Activated CD4-positive, alpha-beta T cell treated with anti-CD3 and anti-CD28 coated beads, Interleukin-2, amount 50 U/mL, for 1 hour (primary cell): ENCODE results near the gene VN1R4.
"Not testable (repeated sequence)": the region's sequence is repeated elsewhere in the genome, so short reads cannot be mapped to it uniquely, and the experiment has no call there.

Source experiments
- DNase-seq: peaks from one replicate; pipeline ENCODE4 v3.0.0-alpha.2; 2020

Gene VN1R4, protein sequence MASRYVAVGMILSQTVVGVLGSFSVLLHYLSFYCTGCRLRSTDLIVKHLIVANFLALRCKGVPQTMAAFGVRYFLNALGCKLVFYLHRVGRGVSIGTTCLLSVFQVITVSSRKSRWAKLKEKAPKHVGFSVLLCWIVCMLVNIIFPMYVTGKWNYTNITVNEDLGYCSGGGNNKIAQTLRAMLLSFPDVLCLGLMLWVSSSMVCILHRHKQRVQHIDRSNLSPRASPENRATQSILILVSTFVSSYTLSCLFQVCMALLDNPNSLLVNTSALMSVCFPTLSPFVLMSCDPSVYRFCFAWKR

DNA sequence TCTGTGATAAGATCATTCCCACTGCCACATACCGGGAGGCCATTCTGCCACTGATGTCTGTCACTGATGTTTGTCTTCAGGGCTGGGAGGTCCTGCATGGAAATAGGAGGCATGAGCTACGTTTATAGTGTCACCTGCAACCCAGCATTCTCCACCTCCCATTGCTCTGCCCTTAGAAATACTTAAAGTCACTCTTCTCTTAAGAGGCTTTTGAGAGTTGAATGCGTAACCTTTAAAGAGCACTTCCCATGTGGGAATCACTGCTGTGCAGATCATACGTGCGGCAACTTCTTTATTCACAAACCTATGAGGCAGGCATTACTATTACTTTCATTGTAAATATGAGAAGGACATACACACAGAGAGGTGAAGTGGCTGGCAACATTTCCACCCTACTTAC, at the start of gene VN1R4:
VN1R4 (minus strand) TSS at position 101 of the 400 bp plus-strand sequence; CDS start at position 43, 58 bp downstream.
- DNase-seq, result not testable (repeated sequence)

DNA sequence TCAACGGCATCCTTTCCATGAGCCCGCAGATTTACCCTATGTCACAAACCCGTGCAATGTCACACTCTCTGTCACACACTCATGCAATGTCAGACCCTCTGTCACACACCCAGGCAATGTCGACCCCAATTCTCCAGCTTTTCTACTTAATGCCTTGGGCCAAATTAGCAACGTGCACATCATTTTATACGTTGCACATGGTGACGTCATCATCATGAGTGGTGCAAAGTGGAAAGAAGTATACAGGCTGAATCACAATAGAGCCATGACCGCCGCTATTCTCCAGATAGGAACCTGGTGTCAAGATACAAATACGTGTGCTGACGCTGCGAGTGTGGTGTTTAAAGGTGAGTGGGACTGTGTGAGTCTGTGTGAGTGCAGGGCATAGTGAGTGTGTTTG, 44.4 kb upstream of the VN1R4 start:
- no peak for DNase-seq

DNA sequence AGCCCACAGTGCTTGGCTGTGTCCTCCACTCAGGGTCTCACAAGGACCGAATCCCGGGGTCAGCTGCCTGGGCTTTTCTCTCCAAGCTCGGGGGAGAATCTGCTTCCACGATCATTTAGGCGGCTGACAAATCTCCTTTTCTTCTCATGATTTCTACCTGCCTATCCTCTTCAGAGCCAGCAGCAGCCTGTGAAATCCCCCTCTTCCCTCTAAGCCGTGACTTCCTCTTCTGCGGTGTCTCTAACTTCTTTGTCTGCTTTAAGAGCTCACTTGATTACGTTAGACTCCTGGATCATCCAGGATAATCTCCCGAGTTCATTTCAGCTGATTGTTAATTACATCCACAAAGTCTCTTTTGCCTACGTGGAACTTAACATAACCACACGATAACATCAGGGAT, 43.5 kb upstream of the VN1R4 start:
- no peak for DNase-seq

DNA sequence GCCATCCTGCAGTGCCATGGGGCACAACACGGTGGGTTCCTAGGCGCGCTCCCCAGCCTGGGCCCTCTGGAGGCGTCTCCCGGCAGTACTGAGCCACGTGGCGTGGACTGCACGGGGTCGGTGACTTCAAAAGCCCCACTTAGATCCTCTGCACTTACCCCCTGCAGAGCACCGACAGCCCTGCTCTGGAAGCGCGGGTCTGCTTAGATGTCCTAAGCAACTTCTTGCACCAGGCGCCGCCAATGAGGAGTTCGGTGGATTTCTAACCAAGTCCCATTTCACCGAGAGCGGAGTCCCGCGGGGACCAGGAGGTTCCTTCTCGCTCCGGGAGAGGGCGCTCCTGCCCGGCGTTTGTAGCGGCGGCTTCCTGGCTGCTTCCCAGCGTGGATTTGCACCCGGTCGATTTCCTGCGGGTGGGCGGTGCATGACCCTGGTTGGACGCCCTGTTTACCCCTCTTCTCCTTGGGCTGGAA, 40.9 kb upstream of the VN1R4 start:
- no peak for DNase-seq

DNA sequence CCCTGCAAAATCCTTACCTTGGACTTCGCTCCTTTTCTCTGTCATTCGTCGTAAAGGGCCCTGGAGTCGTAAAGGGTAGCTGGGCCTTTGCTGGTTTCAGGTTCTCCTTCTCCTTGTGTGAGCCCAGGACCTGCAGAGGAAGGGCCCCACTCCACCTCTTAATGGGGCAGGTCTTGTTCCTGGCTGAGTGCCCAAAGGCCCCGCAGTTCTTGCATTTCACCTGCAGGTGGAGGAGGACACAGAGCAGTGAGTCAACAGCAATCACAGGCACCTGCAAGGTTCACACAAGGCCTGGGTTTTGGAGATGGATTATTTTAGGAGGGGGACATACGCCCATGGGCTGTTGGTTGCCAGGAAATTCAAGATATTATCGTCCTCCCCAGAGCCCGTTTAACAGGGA, 33.8 kb upstream of the VN1R4 start:
- DNase-seq, result not testable (repeated sequence)

DNA sequence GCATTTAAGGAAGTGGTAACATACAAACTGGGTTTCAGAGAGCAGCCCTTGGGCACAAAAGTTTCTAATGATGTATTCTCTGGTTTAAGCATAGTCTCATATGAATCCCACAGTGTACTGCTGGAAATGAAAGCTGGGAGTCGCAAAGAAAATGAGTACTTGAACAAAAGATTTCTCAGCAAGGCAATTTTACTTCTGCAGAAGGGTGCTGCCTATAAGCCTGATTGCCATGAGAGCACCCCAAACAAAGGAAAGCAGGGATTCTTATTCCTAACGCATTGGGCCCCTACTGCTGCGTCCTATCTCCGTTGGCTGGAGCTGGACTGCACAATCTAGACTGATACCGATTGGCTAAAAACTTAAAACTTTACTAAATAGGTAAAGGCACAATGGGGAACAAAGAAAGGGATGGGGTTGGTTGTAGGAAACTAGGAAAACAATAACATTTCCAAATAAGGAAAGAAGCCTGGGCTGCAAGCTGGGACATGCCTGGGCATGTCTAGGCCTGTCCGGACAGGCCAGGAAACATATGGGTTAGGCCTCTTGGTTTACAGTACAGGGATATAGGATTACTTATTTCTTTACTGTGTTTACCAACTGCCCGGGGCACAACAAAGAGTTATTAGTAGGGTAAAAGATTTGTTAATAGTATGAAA, 27.4 kb upstream of the VN1R4 start:
- DNase-seq, result no peak

DNA sequence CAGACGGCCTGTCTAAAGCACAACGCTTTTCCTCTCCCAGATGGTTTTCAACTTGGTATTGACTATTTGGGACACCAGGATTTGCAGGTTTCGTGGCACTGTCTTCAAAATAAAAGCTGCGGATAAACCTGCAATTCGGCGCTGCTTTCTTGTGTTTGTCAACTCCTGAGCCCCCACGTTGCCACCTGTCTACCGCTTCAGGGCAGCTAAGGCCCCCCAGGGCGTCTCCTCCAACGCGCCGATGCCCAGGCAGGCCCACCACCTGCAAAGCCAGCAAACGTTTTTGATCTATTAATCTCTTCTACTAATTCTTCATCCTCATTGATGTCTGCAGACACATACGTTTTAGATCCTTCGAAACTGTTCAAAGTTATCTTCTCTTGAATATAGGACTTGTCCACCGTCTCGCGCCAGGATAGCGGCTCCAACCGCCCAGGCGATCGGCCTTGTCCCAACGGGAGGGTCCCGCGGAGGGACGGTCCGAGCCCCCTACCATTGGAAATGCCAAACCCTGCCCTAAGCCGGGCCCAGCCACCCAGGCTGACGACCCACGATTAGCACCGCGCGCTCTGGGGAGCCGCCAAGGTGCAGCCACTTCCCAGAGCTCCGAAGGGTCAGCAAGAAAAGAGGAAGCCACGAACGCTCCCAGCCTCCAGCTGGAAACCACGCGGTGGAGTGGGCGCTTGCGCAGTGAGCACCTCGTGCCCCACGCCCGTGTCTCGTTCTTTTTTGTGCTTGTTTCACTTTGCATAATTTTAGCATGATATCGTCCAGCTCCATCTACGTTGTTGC, 23.4 kb upstream of the VN1R4 start:
- DNase-seq, result no peak

DNA sequence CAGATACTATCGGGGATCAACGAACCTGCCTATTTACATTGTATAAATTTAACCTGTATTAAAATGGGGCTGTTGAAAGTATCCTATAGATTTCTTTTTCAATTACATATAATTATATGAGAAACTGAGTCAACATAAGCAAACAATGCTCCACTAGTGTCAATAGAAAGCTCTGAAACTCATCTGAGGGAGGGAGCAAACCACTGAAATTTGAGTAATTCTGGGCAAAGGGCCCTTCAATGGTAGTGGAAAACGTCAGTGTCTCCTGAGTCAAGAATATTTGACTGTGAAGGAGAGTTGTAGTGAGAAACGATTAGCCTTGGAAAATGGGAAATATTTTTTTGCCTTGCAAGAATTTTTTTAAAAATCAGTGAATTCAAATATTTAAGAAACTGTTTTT, 17.6 kb upstream of the VN1R4 start:
- DNase-seq, result no peak

DNA sequence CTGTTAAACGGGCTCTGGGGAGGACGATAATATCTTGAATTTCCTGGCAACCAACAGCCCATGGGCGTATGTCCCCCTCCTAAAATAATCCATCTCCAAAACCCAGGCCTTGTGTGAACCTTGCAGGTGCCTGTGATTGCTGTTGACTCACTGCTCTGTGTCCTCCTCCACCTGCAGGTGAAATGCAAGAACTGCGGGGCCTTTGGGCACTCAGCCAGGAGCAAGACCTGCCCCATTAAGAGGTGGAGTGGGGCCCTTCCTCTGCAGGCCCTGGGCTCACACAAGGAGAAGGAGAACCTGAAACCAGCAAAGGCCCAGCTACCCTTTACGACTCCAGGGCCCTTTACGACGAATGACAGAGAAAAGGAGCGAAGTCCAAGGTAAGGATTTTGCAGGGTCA, 14.4 kb upstream of the VN1R4 start:
- DNase-seq, result peak; percentile 6

DNA sequence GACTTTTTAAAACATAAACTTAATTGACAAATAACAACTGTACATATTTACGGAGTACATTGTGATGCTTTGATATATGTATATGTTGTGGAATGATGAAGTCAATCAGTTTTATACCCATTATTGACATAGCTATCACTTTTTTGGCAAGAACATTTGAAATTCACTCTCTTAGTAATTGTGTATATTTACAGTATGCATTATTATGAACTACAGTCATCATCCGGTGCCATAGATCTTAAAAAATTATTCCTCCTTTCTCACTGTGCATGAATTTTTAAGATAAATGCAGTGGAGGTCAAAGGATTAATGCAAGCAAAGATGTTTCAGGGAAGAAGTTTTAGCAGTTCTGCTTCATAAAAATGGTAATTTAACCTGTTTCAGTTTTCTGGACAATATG, 8.0 kb upstream of the VN1R4 start:
- DNase-seq, result no peak

DNA sequence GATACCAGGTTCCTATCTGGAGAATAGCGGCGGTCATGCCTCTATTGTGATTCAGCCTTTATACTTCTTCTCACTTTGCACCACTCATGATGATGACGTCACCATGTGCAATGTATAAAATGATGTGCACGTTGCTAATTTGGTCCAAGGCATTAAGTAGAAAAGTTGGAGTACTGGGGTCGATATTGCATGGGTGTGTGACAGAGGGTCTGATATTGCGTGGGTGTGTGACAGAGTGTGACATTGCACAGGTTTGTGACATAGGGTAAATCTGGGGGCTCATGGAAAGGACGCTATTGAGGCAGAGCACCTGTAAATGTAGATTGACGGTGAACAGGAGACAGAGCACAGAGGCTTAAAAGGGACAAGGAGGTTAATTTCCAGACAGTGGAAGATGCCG, 4.5 kb upstream of the VN1R4 start:
- DNase-seq, result no peak

DNA sequence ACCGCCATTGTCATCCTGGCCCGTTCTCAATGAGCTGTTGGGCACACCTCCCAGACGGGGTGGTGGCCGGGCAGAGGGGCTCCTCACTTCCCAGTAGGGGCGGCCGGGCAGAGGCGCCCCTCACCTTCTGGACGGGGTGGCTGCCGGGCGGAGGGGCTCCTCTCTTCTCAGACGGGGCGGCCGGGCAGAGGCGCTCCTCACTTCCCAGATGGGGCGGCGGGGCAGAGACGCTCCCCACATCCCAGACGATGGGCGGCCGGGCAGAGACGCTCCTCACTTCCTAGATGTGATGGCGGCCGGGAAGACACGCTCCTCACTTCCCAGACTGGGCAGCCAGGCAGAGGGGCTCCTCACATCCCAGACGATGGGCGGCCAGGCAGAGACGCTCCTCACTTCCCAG, 2.3 kb upstream of the VN1R4 start:
- DNase-seq, result not testable (repeated sequence)

DNA sequence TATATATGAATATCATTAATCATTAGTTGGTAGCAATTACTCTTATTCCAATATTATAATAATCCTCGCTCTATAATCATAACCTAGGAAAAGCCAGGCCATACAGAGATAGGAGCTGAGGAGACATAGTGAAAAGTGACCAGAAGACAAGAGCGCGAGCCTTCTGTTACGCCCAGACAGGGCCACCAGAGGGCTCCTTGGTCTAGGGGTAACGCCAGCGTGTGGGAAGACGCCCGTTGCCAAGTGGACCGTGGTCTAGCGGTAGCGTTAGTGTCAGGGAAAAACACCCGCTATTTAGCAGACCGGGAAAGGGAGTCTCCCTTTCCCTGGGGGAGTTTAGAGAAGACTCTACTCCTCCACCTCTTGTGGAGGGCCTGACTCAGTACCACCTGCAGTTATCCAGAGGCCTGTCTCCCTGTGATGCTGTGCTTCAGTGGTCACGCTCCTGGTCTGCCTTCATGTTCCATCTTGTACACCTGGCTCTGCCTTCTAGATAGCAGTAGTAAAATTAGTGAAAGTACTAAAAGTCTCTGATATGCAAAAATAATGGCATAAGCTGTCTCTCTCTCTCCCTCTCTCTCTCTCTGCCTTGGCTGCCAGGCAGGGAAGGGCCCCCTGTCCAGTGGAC, 9.7 kb downstream of the VN1R4 start, which contains the start of gene VN1R2:
VN1R2 (plus strand) TSS at position 578 of the 628 bp plus-strand sequence. CDS start 84 bp downstream, outside the sequence.
- not testable (repeated sequence) for DNase-seq

DNA sequence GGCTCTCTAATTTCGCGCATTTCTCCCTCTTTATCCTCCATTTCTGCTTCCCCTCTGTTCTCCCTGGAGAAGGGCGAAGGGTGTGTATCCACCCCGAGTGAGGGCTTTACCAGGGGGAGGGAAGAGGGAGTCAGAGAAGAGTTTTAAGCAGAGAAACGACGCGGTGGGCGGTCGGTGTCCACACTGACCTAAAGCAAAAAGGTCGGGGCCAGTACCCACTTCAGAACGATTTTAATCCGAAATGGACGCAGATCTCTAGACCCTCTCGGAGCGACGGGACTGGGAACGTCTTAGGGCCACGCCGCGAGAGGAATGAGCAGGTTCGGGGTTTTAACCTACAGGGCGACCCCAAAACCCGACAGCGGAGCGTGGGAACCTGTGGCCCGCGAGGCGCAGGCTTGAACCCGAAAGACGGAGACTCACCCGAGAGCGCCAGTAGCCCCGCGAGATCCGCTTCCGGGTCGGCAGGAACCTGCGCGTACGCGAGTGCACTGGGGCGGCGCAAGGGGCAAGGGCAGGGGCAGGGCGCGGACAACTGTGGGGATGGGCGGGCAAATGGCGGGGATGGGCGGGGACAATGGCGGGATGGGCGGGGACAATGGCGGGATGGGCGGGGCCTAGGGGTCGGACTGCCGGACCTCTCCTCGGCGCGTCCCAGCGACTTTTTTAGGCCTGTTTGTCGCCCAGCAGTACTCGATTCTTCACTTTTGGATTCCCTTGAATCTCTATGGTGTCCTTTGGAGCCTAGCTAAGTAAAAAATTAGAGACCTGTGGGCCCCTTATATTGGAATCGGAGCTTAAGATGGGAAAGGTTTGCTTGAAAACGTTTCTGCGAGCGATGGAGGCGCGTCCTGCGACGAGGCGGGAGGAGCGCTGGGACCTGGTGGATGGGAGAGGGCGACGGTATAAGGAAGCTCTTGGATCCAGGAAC, 12.8 kb downstream of the VN1R4 start, which contains the start of gene ZNF677:
ZNF677 (minus strand) TSS at position 463 of the 931 bp plus-strand sequence. CDS start 3,323 bp downstream, outside the sequence.
- peak; percentile 73 for DNase-seq

DNA sequence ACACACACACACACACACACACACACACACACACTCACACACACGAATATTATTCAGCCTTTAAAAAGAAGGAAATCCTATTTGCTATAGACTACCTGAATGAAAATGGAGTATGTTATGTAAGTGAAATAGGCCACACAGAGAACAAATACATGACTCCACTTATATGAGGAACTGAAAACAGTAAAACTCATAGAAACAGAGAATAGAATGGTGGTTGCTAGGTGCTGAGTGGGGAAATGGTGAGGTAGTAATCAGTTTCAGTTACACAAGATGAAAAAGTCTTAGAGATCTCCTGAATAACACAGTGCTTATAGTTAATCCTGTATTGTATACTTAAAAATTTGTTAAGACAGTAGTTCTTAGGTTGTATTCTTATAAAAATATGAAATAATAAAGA, 21.0 kb downstream of the VN1R4 start:
- no peak for DNase-seq

DNA sequence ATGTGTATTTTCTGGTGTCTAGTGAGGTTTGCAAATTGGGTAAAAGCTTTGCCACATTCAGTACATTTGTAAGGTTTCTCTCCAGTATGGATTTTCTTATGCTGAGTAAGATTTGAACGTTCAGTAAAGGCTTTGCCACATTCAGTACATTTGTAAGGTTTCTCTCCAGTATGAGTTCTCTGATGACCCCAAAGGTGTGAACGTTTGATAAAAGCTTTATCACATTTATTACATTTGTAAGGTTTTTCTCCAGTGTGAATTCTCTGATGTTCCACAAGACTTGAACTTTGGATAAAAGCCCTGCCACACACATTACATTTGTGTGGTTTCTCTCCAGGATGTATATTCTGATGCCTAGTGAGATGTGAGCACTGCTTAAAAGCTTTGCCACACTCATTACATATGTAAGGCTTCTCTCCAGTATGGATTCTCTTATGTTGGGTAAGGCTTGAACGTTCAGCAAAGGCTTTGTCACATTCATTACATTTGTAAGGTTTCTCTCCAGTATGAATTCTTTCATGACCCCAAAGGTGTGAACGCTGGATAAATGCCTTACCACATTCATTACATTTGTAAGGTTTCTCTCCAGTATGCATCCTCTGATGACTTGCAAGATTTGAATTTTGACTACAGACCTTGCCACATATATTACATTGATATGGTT, 30.3 kb downstream of the VN1R4 start:
- DNase-seq, result no peak

DNA sequence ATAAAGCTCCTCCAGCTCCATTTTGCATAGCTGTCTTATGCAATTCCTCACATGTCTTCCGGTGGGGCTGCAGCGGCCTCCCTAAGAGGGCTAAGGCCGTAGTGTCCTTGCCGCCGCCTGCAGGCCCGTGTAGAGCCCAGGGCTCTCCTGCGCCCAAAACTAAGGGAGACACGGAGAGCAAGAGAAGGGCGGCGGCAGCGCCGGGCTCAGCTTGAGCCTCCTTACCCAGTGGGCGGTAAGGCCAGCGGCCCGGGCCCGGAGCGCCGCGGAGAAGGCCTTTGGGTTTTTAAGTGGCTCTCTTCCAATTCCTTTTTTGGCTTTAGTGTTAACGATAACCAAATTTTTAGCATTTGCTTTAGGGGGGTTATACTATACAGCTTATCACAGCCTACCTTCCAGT, 42.9 kb downstream of the VN1R4 start:
- DNase-seq, result no peak

DNA sequence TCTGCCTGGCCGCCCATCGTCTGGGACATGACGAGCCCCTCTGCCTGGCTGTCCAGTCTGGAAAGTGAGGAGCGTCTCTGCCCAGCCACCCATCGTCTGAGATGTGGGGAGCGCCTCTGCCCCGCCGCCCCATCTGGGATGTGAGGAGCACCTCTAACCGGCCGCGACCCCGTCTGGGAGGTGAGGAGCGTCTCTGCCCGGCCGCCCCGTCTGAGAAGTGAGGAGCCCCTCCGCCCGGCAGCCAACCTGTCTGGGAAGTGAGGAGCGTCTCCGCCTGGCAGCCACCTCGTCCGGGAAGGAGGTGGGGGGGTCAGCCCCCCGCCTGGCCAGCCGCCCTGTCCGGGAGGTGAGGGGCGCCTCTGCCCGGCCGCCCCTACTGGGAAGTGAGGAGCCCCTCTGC, 44.8 kb downstream of the VN1R4 start:
- not testable (repeated sequence) for DNase-seq
